Heart left ventricle (tissue), 13 donors: Measurements from ENCODE around the gene KCNH6.

Experiments
- POLR2A ChIP-seq, 2 donors: fragments of 450-650 bp; IDR thresholded peaks; one replicate each; pipeline ENCODE4 v1.6.1; 2017; ENCODE audit warnings: antibody characterized with exemption in 2 of 2, mild to moderate bottlenecking in 2 of 2, moderate library complexity in 2 of 2
- TF ChIP-seq, protein P1 (sequence below), 12 donors: fragments of 200-600 bp; sonication (generic) in 4 of 12; IDR thresholded peaks; one replicate each; pipeline versions ENCODE4 v1.5.0 to v1.8.0; 2018 to 2022; ENCODE audit warnings: antibody characterized with exemption in 12 of 12, mild to moderate bottlenecking in 5 of 12
- donor health status: ischemic (EF 13 %, LVEDD 7.1; RV severe dilation, severe dysfunction).
- donor health status: DM: no; HTN: yes; CAD: no.
- donor health status: DM: no; HTN: no; CAD: no.
- donor health status: ischemic (EF 25% LVEDD 6.9; RV normal size, moderate dysfunction).
- donor health status: ischemic (EF 25% LVEDD 5.7; RV mildly dilated, moderate dysfunction).
- donor health status: ischemic (EF 35%, LVEDD 5.7; RV mildly dilated, moderate dysfunction).
- donor health status: nonischemic (EF 11% LVEDD 7.7; RV severe dilation, severe dysfunction).
- donor health status: DM: yes; HTN: yes; CAD: no.
- donor health status: PGD.
- donor health status: ischemic (EF 29% LVEDD 5.4; RV normal size, mild dysfunction).
- donor health status: nonischemic (EF 23%, LVEDD 6.1; RV moderate dilation, normal function).

DNA sequence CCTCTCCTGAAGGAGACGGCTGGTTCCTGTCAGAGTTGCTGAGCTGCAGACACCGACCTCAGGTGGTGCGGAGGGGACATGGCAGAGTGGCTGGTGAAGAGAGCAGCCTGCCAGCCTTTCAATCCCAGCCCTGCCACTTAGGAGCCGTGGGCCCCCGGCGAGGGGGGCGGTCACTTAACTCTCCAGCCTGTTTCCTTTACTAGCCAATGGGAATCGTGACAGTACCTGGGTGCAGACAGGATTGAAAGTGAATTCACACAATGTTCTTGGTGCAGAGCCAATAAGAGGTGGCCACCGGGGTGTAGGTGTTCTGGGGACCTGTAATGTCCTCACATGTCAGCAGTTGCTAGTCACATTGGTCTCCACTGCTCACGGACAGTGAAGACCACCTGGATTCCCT, 32.8 kb upstream of the KCNH6 start:
- TF ChIP-seq, protein P1, sequence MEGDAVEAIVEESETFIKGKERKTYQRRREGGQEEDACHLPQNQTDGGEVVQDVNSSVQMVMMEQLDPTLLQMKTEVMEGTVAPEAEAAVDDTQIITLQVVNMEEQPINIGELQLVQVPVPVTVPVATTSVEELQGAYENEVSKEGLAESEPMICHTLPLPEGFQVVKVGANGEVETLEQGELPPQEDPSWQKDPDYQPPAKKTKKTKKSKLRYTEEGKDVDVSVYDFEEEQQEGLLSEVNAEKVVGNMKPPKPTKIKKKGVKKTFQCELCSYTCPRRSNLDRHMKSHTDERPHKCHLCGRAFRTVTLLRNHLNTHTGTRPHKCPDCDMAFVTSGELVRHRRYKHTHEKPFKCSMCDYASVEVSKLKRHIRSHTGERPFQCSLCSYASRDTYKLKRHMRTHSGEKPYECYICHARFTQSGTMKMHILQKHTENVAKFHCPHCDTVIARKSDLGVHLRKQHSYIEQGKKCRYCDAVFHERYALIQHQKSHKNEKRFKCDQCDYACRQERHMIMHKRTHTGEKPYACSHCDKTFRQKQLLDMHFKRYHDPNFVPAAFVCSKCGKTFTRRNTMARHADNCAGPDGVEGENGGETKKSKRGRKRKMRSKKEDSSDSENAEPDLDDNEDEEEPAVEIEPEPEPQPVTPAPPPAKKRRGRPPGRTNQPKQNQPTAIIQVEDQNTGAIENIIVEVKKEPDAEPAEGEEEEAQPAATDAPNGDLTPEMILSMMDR (IDR thresholded peaks at IDR 0.05) = no peak
- TF ChIP-seq POLR2A (IDR thresholded peaks at IDR 0.05) = no peak
